Skin epidermis (tissue), 12 donors: Measurements from ENCODE around the gene NBPF12.
"Not testable (repeated sequence)": the region's sequence is repeated elsewhere in the genome, so short reads cannot be mapped to it uniquely, and the experiment has no call there.

Experiments
- H3K27ac ChIP-seq, 21 experiments: fragments of 200-600 bp; sonication (generic) in 11 of 21; one replicate each; pipeline ENCODE4 v1.5.0; 2020; ENCODE audit warnings: mild to moderate bottlenecking in 3 of 21, inconsistent platforms in 2 of 21, moderate library complexity in 2 of 21
- H3K4me3 ChIP-seq, 7 experiments: fragments of 200-600 bp; sonication (generic) in 2 of 7; one replicate each; pipeline ENCODE4 v1.5.0; 2020; ENCODE audit warnings: inconsistent platforms in 2 of 7, mild to moderate bottlenecking in 2 of 7, moderate library complexity in 1 of 7

Gene NBPF12

DNA sequence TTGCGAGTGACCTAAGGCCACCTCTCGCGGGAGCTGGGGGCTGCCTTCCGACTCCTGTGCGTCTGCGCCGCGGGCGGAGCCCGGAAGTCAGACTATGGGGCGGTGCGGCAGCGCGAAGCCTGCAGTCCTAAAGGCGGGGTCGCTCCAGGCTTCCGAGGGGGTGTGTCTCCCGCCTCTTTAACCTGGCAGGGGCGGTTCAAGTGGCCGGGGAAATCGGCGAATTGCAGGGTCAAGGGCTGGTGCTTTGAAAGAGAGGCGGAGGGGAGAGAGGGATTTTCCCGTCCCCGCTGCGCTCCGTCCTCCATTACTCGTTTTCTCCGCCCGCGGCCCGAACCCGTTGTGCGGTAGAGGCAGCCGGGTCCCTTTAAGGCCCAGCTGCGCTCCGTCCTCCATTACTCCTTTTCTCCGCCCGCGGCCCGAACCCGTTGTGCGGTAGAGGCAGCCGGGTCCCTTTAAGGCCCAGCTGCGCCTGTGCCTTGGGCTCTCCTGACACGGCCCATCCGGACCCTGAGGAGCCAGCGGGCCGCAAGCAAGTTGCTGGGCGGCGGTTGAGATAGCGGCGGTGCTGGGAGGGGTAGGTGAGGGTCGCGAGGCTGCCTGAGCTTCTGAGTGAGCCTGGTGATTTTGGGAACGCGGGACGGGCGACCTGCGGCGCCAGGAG is at the start of gene NBPF12:
TSS of gene NBPF12 (plus strand) at position 83 of the 661 bp plus-strand sequence. CDS start 21,820 bp downstream, outside the sequence.
- H3K4me3 ChIP-seq: peak within 1 kb of the TSS; percentile 59 to 92 (median 73)
- peak within 1 kb of the TSS; percentile 34 to 94 (median 84) for H3K27ac ChIP-seq

DNA sequence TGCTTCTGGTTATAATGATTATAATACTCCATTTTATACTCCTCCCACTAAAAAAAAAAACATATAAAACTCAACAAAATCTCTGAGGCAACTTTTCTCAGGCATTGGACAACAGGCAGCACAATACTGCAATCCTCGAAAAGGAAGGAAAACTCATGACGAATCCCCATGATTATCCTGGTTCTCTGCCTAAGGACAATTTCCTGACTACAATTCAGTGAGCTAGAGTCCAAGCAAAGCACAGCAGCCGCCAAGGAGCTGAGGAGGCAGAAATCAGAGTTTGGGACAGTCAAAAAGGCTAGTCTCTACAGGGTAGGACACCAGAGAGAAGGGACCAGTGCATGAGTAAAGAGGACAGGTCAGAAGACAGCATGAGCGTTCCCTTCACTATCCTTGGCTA is 46.8 kb upstream of the NBPF12 start:
- not testable (repeated sequence) for H3K4me3 ChIP-seq, H3K27ac ChIP-seq

GRCh38 chr1:146892331-146892730 is 45.8 kb upstream of the NBPF12 start:
- not testable (repeated sequence) for H3K4me3 ChIP-seq, H3K27ac ChIP-seq

DNA sequence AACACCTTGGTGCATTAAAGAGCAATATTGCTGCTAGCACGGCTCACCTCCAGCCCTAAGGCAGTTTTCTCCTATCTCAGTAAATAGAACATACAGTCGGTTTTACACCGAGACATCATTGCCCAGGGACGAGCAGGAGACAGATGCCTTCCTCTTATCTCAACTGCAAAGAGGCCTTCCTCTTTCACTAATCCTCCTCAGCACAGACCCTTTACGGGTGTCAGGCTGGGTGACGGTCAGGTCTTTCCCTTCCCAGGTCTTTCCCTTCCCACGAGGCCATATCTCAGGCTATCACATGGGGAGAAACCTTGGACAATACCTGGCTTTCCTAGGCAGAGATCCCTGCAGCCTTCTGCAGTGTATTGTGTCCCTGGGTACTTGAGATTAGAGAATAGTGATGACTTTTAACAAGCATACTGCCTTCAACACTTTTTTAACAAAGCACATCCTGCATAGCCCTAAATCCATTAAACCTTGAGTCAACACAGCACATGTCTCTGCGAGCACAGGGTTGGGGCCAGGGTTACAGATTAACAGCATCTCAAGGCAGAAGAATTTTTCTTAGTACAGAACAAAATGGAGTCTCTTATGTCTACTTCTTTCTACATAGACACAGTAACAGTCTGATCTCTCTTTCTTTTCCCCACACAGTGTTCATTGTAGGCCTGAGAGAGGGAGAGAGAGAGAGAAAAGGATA is 30.4 kb upstream of the NBPF12 start:
- H3K4me3 ChIP-seq: not testable (repeated sequence)

GRCh38 chr1:146912975-146913374 is 25.1 kb upstream of the NBPF12 start:
- H3K4me3 ChIP-seq, H3K27ac ChIP-seq: not testable (repeated sequence)

More for the DNA sequence above, 30.4 kb upstream of the NBPF12 start:
- H3K27ac ChIP-seq: not testable (repeated sequence)

- not testable (repeated sequence) for H3K4me3 ChIP-seq, H3K27ac ChIP-seq
Measured at GRCh38 chr1:146920811-146921210, 17.3 kb upstream of the NBPF12 start.

DNA sequence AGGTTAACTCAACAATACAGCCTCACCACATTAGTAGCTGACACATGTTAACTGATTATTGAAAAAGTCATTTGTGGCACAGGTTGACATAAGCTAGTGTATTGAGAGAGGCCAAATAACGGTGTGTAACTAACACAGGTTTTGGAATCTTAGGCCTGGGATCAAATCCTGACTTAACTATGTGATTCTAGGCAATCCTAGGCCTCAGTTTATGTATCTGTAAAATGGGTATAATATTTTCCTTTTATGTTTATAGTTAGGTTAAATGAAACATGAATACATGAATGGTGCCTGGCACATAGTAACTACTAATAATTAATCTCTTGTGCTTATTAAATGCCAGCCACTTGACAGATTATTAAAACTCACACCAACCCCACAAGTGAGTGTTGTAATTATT is 15.5 kb upstream of the NBPF12 start:
- not testable (repeated sequence) for H3K4me3 ChIP-seq, H3K27ac ChIP-seq

GRCh38 chr1:146924106-146924505 is 14.0 kb upstream of the NBPF12 start:
- not testable (repeated sequence) for H3K4me3 ChIP-seq, H3K27ac ChIP-seq

DNA sequence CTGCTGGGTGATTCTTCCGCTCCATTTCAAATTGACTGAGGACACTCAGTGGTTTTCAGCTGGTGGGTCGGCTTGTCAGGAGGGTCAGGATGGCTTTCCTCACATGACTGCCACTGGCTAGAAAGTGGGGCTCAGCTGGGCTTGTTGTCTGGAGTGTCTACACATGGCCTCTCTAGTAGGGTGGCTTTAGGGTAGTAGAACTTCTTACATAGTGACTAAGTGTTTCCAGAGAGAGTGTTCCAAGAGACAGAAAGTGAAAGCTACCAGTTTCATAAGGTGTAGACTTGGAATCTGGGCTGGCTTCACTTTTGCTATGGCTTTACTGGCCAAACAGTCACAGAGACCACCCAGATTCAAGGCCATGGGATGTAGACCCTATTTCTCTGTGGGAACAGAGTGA is 11.7 kb upstream of the NBPF12 start:
- not testable (repeated sequence) for H3K4me3 ChIP-seq, H3K27ac ChIP-seq

- not testable (repeated sequence) for H3K27ac ChIP-seq, H3K4me3 ChIP-seq
Measured at GRCh38 chr1:146930225-146930624, 7.9 kb upstream of the NBPF12 start.

DNA sequence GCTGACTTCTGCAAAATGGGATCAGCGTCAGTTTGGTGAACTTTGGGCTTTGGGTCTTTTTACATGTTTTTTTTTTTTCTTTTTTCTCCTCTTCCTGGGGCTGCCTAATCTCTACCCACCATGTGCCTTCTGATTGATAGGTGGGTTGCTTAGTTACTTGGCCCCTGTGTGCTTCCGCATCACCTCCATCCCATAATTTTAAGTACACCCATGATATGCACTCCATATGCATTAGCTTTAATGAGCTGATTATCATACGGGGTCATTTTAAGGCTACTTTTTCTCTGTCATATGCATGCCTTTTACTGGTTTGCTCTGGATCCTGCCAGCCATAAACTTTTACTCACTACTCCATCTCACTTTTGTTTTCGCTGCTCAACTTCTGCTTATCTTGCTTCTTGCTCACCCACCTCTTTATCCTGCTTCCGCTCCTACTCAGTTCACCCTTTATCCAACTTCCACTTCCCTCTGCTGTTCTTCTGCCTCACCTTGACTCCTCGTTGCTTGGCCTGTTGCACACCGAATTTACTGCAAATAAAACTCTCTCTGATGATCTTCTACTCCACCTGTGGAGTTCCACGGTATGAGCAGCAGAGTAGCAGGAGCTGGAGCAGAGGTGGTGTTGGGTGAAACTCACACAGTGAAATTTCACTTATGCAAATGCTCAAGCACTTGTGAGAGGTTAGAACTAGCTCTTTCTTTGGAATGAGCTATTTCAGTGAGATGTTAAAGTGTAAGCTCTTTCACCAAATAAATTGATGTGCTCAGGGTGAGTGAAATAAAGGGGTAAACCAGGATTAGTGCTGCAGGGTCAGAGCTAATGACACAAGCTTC is 3.5 kb upstream of the NBPF12 start:
- H3K4me3 ChIP-seq, H3K27ac ChIP-seq: not testable (repeated sequence)

DNA sequence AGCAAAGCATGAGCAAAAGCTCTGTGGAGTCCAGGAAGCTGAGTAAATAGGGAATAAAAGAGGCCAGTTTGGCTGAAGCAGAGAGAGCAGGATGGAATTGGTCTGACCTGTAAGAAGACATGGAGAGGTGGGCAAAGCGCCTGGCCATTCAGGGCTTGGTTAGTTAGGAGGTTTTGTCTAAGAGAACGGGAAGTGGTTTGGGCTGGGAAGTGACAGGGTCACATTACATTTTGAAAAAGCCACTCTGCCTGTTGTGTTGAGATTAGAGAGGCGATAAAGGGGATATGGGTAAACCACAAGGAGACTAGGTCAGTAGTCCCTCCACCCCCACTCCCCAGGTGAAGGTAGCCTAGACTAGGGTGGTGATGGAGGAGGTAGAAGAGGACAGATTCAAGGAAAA is 662 bp upstream of the NBPF12 start:
- not testable (repeated sequence) for H3K4me3 ChIP-seq, H3K27ac ChIP-seq

DNA sequence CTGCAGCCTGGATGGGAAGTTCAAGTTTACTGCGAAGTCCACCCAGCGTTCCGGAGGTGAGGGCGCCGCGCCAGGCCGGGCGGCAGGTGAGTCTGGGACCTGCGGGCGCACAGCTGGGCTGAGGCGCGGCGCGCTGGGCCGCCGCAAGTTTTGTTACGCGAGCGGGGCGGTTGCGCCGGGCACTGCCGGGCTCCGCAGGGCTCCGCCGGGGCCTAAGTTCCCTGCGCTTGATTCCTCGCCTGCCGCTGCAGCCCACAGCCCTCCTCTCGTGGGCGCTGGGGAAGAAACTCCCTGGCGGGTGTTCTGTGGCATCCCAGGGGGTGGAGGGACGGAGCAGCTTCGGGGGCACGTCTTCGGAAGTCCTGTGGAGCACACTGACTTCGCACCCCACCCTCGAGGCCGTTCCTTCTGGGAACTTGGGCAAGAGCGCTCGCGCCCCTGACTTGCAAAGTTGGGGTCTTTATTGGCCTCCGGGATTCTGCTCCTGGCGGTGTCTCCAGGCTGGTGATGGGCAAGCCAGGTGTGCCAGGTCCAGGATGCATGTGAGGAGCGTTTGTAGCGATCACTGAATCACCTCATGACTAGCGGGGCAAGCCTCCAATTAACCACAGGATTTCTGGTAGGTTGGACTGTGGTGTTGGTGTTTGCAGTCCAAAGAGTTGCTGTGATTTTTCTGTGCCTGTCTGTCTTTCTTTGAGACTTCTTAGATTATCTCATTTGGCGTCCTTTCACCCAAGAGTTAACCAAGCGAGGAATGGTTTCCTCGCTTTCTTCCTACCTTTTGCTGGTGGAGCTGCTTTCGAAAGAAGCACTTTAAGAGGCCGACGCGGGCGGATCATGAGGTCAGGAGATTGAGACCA is 1.0 kb downstream of the NBPF12 start:
- Histone ChIP-seq H3K4me3 (peak overlapping the region; percentile 59 to 92 (median 73)), H3K27ac (peak overlapping the region in 20 of 21 experiments; percentile 34 to 94 (median 84))

DNA sequence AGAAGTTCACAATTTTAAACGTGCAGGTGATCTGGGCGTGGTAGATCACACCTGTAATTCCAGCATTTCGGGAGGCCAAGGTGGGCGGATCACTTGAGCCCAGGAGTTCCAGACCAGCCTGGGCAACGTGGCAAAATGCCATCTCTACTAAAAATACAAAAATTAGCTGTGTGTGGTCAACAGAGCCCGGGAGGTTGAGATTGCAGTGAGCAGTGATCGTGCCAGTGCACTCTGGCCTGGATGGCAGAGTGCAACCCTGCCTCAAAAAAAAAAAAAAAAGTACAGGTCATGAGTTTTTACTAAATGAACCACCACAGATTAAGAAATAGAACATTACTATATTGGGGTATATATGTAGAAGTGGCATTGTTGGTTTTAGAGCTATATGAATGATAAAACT is 2.2 kb downstream of the NBPF12 start:
- H3K4me3 ChIP-seq, H3K27ac ChIP-seq: not testable (repeated sequence)

DNA sequence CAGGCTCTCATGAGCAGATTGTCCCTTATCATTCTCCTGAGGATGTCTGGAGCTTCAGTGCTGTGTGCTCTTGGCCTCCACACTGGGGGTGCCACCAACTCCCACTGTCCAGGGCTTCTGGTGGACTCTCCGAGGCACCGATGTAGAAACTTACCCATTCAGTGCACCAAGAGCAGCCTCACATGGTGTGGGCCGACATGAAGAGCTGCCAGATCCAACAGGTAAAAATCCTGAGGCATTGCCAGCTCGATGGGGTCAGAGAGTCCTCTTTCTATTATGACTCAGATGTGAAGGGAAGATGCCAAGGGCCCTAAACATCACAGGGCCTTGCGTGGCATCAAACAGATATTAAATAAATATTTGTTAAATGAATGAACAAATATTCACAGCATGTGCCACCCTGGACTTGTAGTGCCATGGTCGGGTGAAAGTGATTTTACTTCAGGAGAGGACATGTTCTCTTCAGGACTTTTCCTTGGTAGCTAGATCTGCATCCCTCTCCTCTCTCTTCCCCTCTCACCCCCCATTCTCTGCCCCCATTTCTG is 5.3 kb downstream of the NBPF12 start:
- H3K27ac ChIP-seq, H3K4me3 ChIP-seq: not testable (repeated sequence)

- H3K27ac ChIP-seq, H3K4me3 ChIP-seq: not testable (repeated sequence)
Measured at GRCh38 chr1:146948127-146948526, 10.0 kb downstream of the NBPF12 start.

DNA sequence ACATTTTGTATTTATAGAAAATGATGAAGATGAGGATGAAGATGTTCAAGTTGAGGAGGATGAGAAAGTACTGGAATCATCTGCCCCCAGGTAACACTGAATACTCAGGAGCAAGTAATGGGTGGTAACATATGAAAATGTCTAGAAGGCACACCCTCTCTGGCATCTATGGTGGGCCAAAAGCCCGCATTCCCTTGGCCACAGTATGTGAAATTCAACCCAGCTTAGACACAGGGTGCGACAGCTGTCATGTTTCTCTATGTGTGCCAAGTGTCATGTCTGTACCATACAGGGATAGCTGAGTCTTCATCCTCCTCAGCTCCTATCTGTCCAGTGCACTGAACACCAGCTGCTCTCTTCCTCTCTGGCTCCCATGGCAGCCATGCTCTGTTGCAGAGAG is 26.2 kb downstream of the NBPF12 start:
- H3K27ac ChIP-seq: not testable (repeated sequence)

GRCh38 chr1:146966351-146966750 is 28.2 kb downstream of the NBPF12 start:
- H3K4me3 ChIP-seq, H3K27ac ChIP-seq: not testable (repeated sequence)

More for the DNA sequence above, 26.2 kb downstream of the NBPF12 start:
- not testable (repeated sequence) for H3K4me3 ChIP-seq

GRCh38 chr1:146970656-146971055 is 32.5 kb downstream of the NBPF12 start:
- H3K4me3 ChIP-seq, H3K27ac ChIP-seq: not testable (repeated sequence)
